ENCODE data around the gene PPFIA3.

Gene PPFIA3

GRCh38 chr19:49186108-49186507 lies 66.8 kb downstream of the PPFIA3 start:
- DNase-seq: no peak

- DNase-seq: no peak
Observed at GRCh38 chr19:49188626-49189200, 69.4 kb downstream of the PPFIA3 start.

- no peak for DNase-seq
Observed at GRCh38 chr19:49189259-49189658, 69.9 kb downstream of the PPFIA3 start.

GRCh38 chr19:49190781-49191180 lies 71.4 kb downstream of the PPFIA3 start:
- DNase-seq: no peak

GRCh38 chr19:49193822-49194394 lies 74.6 kb downstream of the PPFIA3 start:
- no peak for DNase-seq

- DNase-seq: no peak
Observed at GRCh38 chr19:49194408-49194807, 75.1 kb downstream of the PPFIA3 start.

- DNase-seq: no peak
Observed at GRCh38 chr19:49196527-49197240, 77.3 kb downstream of the PPFIA3 start.

GRCh38 chr19:49200238-49200862 lies 81.0 kb downstream of the PPFIA3 start:
- no peak for DNase-seq
